ES-I3 (cell line): Measurements from ENCODE around the gene FRK.

Experiments
- H3K36me3 ChIP-seq: 2 replicates; pipeline ENCODE4 v1.6.1; 2013; ENCODE audit warnings: mild to moderate bottlenecking, low read length, control low read depth, moderate library complexity; ENCODE audit not compliant: insufficient read depth
- H3K4me1 ChIP-seq: 2 replicates; pipeline ENCODE4 v1.6.1; 2013; ENCODE audit warnings: mild to moderate bottlenecking, control low read depth, low read length; ENCODE audit not compliant: insufficient read depth
- H3K9ac ChIP-seq: 2 replicates; pipeline ENCODE4 v1.6.1; 2013; ENCODE audit warnings: low read depth, mild to moderate bottlenecking, low read length, moderate library complexity
- H3K9me3 ChIP-seq: 2 replicates; pipeline ENCODE4 v1.6.1; 2013; ENCODE audit warnings: mild to moderate bottlenecking, low read length, moderate library complexity; ENCODE audit not compliant: control insufficient read depth, insufficient read depth

The FRK gene

GRCh38 chr6:116015983-116016382 lies 44.7 kb downstream of the FRK start:
- H3K36me3 ChIP-seq: no peaks in the 10 kb centered on the region
- H3K9ac ChIP-seq: no peak overlapping the region
- H3K9me3 ChIP-seq: no peaks in the 10 kb centered on the region
- H3K4me1 ChIP-seq: peaks cover 4% of the 10 kb centered on the region; the same call in 1 of the 2 replicates

GRCh38 chr6:116015561-116015960 lies 45.1 kb downstream of the FRK start:
- Histone ChIP-seq H3K36me3 (no peaks in the 10 kb centered on the region), H3K9me3 (no peaks in the 10 kb centered on the region), H3K9ac (no peak overlapping the region), H3K4me1 (peaks cover 4% of the 10 kb centered on the region; the same call in 1 of the 2 replicates)

GRCh38 chr6:116012951-116013350 lies 47.7 kb downstream of the FRK start:
- Histone ChIP-seq H3K4me1 (peaks cover 3% of the 10 kb centered on the region; the same call in 1 of the 2 replicates), H3K9ac (no peak overlapping the region), H3K36me3 (no peaks in the 10 kb centered on the region), H3K9me3 (no peaks in the 10 kb centered on the region)

- H3K9ac ChIP-seq: no peak overlapping the region
- no peaks in the 10 kb centered on the region for H3K9me3 ChIP-seq
- H3K4me1 ChIP-seq: no peaks in the 10 kb centered on the region
- H3K36me3 ChIP-seq: no peaks in the 10 kb centered on the region
Observed at GRCh38 chr6:116012471-116012949, 48.2 kb downstream of the FRK start.

- no peaks in the 10 kb centered on the region for H3K4me1 ChIP-seq
- H3K9me3 ChIP-seq: no peaks in the 10 kb centered on the region
- no peaks in the 10 kb centered on the region for H3K36me3 ChIP-seq
- H3K9ac ChIP-seq: no peak overlapping the region
Observed at GRCh38 chr6:116011520-116011919, 49.2 kb downstream of the FRK start.

GRCh38 chr6:116010790-116011401 lies 49.8 kb downstream of the FRK start:
- no peaks in the 10 kb centered on the region for H3K36me3 ChIP-seq
- no peaks in the 10 kb centered on the region for H3K9me3 ChIP-seq
- H3K4me1 ChIP-seq: no peaks in the 10 kb centered on the region
- H3K9ac ChIP-seq: no peak overlapping the region

GRCh38 chr6:116010386-116010785 lies 50.3 kb downstream of the FRK start:
- no peaks in the 10 kb centered on the region for H3K4me1 ChIP-seq
- H3K36me3 ChIP-seq: no peaks in the 10 kb centered on the region
- H3K9ac ChIP-seq: no peak overlapping the region
- H3K9me3 ChIP-seq: no peaks in the 10 kb centered on the region

GRCh38 chr6:116008470-116009243 lies 52.0 kb downstream of the FRK start:
- Histone ChIP-seq H3K4me1 (no peaks in the 10 kb centered on the region), H3K9me3 (no peaks in the 10 kb centered on the region), H3K36me3 (no peaks in the 10 kb centered on the region), H3K9ac (no peak overlapping the region)

GRCh38 chr6:116004841-116005815 lies 55.6 kb downstream of the FRK start:
- Histone ChIP-seq H3K36me3 (no peaks in the 10 kb centered on the region), H3K4me1 (no peaks in the 10 kb centered on the region), H3K9ac (no peak overlapping the region), H3K9me3 (no peaks in the 10 kb centered on the region)

GRCh38 chr6:116003668-116004067 lies 57.0 kb downstream of the FRK start:
- Histone ChIP-seq H3K9ac (no peak overlapping the region), H3K4me1 (no peaks in the 10 kb centered on the region), H3K36me3 (no peaks in the 10 kb centered on the region), H3K9me3 (no peaks in the 10 kb centered on the region)

- Histone ChIP-seq H3K9ac (no peak overlapping the region), H3K36me3 (no peaks in the 10 kb centered on the region), H3K9me3 (no peaks in the 10 kb centered on the region), H3K4me1 (no peaks in the 10 kb centered on the region)
Observed at GRCh38 chr6:116002756-116003155, 57.9 kb downstream of the FRK start.

GRCh38 chr6:115999235-115999634 lies 61.5 kb downstream of the FRK start:
- no peak overlapping the region for H3K9ac ChIP-seq
- H3K9me3 ChIP-seq: no peaks in the 10 kb centered on the region
- no peaks in the 10 kb centered on the region for H3K36me3 ChIP-seq

GRCh38 chr6:115997990-115998585 lies 62.6 kb downstream of the FRK start:
- no peaks in the 10 kb centered on the region for H3K36me3 ChIP-seq
- no peak overlapping the region for H3K9ac ChIP-seq
- no peaks in the 10 kb centered on the region for H3K4me1 ChIP-seq
- H3K9me3 ChIP-seq: no peaks in the 10 kb centered on the region

More at GRCh38 chr6:115999235-115999634, 61.5 kb downstream of the FRK start:
- no peaks in the 10 kb centered on the region for H3K4me1 ChIP-seq

- Histone ChIP-seq H3K36me3 (no peaks in the 10 kb centered on the region), H3K9ac (no peak overlapping the region), H3K9me3 (no peaks in the 10 kb centered on the region; the same call in 1 of the 2 replicates), H3K4me1 (no peaks in the 10 kb centered on the region)
Observed at GRCh38 chr6:115986026-115986425, 74.7 kb downstream of the FRK start.
